H1 (cell line): ENCODE data around the gene POLR2F. TPM values are rescaled to one million over a fixed set of nuclear protein-coding genes. Genes with fewer than 3 reads are reported as not detected.

Experiments used
- CTCF ChIA-PET: fragments of 300-600 bp; sonication (Branson Sonifier 250); formaldehyde crosslinking; loops from one replicate; lab custom pipeline; 2021; ENCODE audit not compliant: partially characterized antibody; lab: Charles Lee
- POLR2A ChIA-PET: fragments of 300-600 bp; sonication (Branson Sonifier 250); formaldehyde crosslinking; loops from one replicate; lab custom pipeline; 2021; ENCODE audit warnings: inconsistent platforms; ENCODE audit not compliant: partially characterized antibody; lab: Charles Lee
- DNase-seq, 2 experiments: peaks; one replicate each; pipeline versions ENCODE4 v3.0.0 to v3.0.0-alpha.2; 2010 to 2022; ENCODE audit warnings: low spot score in 2 of 2, low read depth in 1 of 2, mixed read lengths in 1 of 2
- FAIRE-seq: peaks from 2 replicates; lab custom pipeline; 2011; peaks lifted over from hg19 to GRCh38; lab: Jason Lieb, UNC
- H2AFZ ChIP-seq: 2 replicates; pipeline ENCODE4 v1.8.1; 2012; ENCODE audit warnings: low read length, inconsistent platforms
- H2AK5ac ChIP-seq: 2 replicates; pipeline ENCODE4 v1.6.1; 2013; ENCODE audit warnings: low read depth, low read length
- H2BK120ac ChIP-seq: replicated peaks from 2 replicates; pipeline ENCODE3; 2013; ENCODE audit warnings: low read depth, low read length, inconsistent platforms
- H2BK12ac ChIP-seq: 2 replicates; pipeline ENCODE4 v1.6.1; 2013; ENCODE audit warnings: low read depth, low read length
- H2BK15ac ChIP-seq: 2 replicates; pipeline ENCODE4 v1.6.1; 2013; ENCODE audit warnings: low read length
- H2BK20ac ChIP-seq: 2 replicates; pipeline ENCODE4 v1.6.1; 2013; ENCODE audit warnings: low read length
- H2BK5ac ChIP-seq: 2 replicates; pipeline ENCODE4 v1.6.1; 2013; ENCODE audit warnings: low read depth, low read length
- H3K14ac ChIP-seq: 2 replicates; pipeline ENCODE4 v1.6.1; 2013; ENCODE audit warnings: inconsistent platforms; ENCODE audit not compliant: insufficient read length
- H3K18ac ChIP-seq: 2 replicates; pipeline ENCODE4 v1.6.1; 2013; ENCODE audit warnings: low read length; ENCODE audit errors: extremely low read depth
- H3K23ac ChIP-seq: 2 replicates; pipeline ENCODE4 v1.6.1; 2013; ENCODE audit warnings: inconsistent platforms; ENCODE audit not compliant: insufficient read length
- H3K23me2 ChIP-seq: 2 replicates; pipeline ENCODE4 v1.6.1; 2013; ENCODE audit warnings: low read depth, low read length
- H3K27ac ChIP-seq: 2 replicates; pipeline ENCODE4 v1.6.1; 2011; ENCODE audit warnings: low read depth, low read length, inconsistent platforms
- H3K27me3 ChIP-seq, 4 experiments: replicated peaks in 1 of 4; 1 replicate in 1 of 4; 2 replicates in 3 of 4; pipeline versions ENCODE4 v1.6.1 to v1.8.1; 2011 to 2013; ENCODE audit warnings: low read length in 3 of 4, mild to moderate bottlenecking in 3 of 4, inconsistent platforms in 2 of 4, mixed read lengths in 2 of 4, moderate library complexity in 1 of 4; ENCODE audit not compliant: control insufficient read depth in 3 of 4, insufficient read depth in 3 of 4; ENCODE audit errors: extremely low read depth in 1 of 4
- H3K36me3 ChIP-seq, 4 experiments: 2 replicates each; pipeline versions ENCODE4 v1.6.1 to v1.8.1; 2011 to 2013; ENCODE audit warnings: mild to moderate bottlenecking in 4 of 4, low read length in 3 of 4, moderate library complexity in 2 of 4, control low read depth in 1 of 4, inconsistent platforms in 1 of 4; ENCODE audit not compliant: insufficient read depth in 4 of 4, control insufficient read depth in 2 of 4
- H3K4ac ChIP-seq: replicated peaks from 2 replicates; pipeline ENCODE3; 2013; ENCODE audit warnings: low read length, low read depth, mixed read lengths, inconsistent platforms; ENCODE audit not compliant: insufficient read length
- H3K4me1 ChIP-seq, 4 experiments: replicated peaks in 1 of 4; 1 replicate in 1 of 4; 2 replicates in 3 of 4; pipeline versions ENCODE4 v1.6.1 to v1.8.1; 2011 to 2013; ENCODE audit warnings: low read length in 3 of 4, inconsistent platforms in 2 of 4, mixed read lengths in 1 of 4; ENCODE audit not compliant: insufficient read depth in 4 of 4, control insufficient read depth in 3 of 4
- H3K4me2 ChIP-seq, 2 experiments: 2 replicates each; pipeline versions ENCODE4 v1.6.1 to v1.8.1; 2011 to 2013; ENCODE audit warnings: low read depth in 2 of 2, low read length in 2 of 2, control low read depth in 1 of 2, inconsistent platforms in 1 of 2, mild to moderate bottlenecking in 1 of 2; ENCODE audit not compliant: insufficient read depth in 1 of 2
- H3K4me3 ChIP-seq, 4 experiments: fragments of 200-600, 300-600 bp in 1 of 4; sonication (generic), shearing (Covaris generic), sonication (Bioruptor Twin) in 1 of 4; 2 replicates each; pipeline versions ENCODE4 v1.5.1 to v1.8.1; 2011 to 2016; ENCODE audit warnings: low read length in 4 of 4, low read depth in 3 of 4, control low read depth in 2 of 4, inconsistent platforms in 2 of 4, mild to moderate bottlenecking in 2 of 4, mixed read lengths in 1 of 4, moderate library complexity in 1 of 4; ENCODE audit not compliant: insufficient read depth in 2 of 4; ENCODE audit errors: extremely low read depth in 1 of 4
- H3K56ac ChIP-seq: replicated peaks from 2 replicates; pipeline ENCODE3; 2013; ENCODE audit warnings: low read depth, mild to moderate bottlenecking, mixed read lengths, low read length, inconsistent platforms; ENCODE audit not compliant: insufficient read length
- H3K79me1 ChIP-seq: 2 replicates; pipeline ENCODE4 v1.6.1; 2013; ENCODE audit warnings: low read depth, low read length, control low read depth
- H3K79me2 ChIP-seq, 2 experiments: 2 replicates each; pipeline versions ENCODE4 v1.6.1 to v1.8.1; 2012 to 2013; ENCODE audit warnings: low read length in 2 of 2, mild to moderate bottlenecking in 2 of 2, inconsistent platforms in 1 of 2; ENCODE audit not compliant: insufficient read depth in 2 of 2, control insufficient read depth in 1 of 2
- H3K9ac ChIP-seq, 4 experiments: replicated peaks in 1 of 4; 1 replicate in 1 of 4; 2 replicates in 3 of 4; pipeline versions ENCODE4 v1.6.1 to v1.8.1; 2011 to 2013; ENCODE audit warnings: low read depth in 3 of 4, low read length in 3 of 4, control low read depth in 2 of 4, mild to moderate bottlenecking in 2 of 4, moderate library complexity in 2 of 4, inconsistent platforms in 1 of 4; ENCODE audit errors: extremely low read depth in 1 of 4
- H3K9me3 ChIP-seq, 2 experiments: 2 replicates each; pipeline versions ENCODE4 v1.6.1 to v1.8.1; 2012 to 2013; ENCODE audit warnings: mild to moderate bottlenecking in 2 of 2, moderate library complexity in 2 of 2, control low read depth in 1 of 2, inconsistent platforms in 1 of 2, low read depth in 1 of 2, low read length in 1 of 2, mixed read lengths in 1 of 2; ENCODE audit not compliant: insufficient read depth in 2 of 2
- H4K20me1 ChIP-seq, 2 experiments: replicated peaks in 1 of 2; 2 replicates each; pipeline versions ENCODE3 to v1.8.1; 2011 to 2013; ENCODE audit warnings: inconsistent platforms in 2 of 2, low read length in 2 of 2, mild to moderate bottlenecking in 1 of 2; ENCODE audit not compliant: insufficient read depth in 2 of 2, control insufficient read depth in 1 of 2
- H4K5ac ChIP-seq: 2 replicates; pipeline ENCODE4 v1.6.1; 2013; ENCODE audit warnings: low read length, low read depth, mixed read lengths, inconsistent platforms; ENCODE audit not compliant: insufficient read length
- H4K8ac ChIP-seq: 2 replicates; pipeline ENCODE4 v1.8.0; 2013; ENCODE audit warnings: mild to moderate bottlenecking, moderate library complexity, low read length, inconsistent platforms; ENCODE audit not compliant: insufficient read depth; ENCODE audit errors: extremely low read depth
- H4K91ac ChIP-seq: replicated peaks from 2 replicates; pipeline ENCODE3; 2013; ENCODE audit warnings: low read length, mixed read lengths, inconsistent platforms; ENCODE audit not compliant: insufficient read length
- BCL11A ChIP-seq, 2 experiments: IDR thresholded peaks; one replicate each; pipeline ENCODE4 v1.6.1; 2011; ENCODE audit warnings: low read depth in 2 of 2, low read length in 2 of 2, mild to moderate bottlenecking in 2 of 2
- PHF8 ChIP-seq: fragments of 200-600 bp; sonication (generic); conservative IDR thresholded peaks from 2 replicates; pipeline ENCODE4 v1.7.1; 2012; ENCODE audit warnings: low read depth, mild to moderate bottlenecking, inconsistent platforms, low read length, moderate library complexity
- WGBS, 2 experiments: shearing (Covaris generic) in 1 of 2; methylation state at CpG; one replicate each; pipeline versions ENCODE4 v1.1.6 to v1.1.7; 2013 to 2015; ENCODE audit warnings: low lambda C conversion rate in 2 of 2, mixed read lengths in 2 of 2, inconsistent platforms in 1 of 2, low coverage in 1 of 2, missing lambda C conversion rate in 1 of 2; ENCODE audit not compliant: insufficient replicate concordance in 2 of 2, insufficient coverage in 1 of 2, insufficient read length in 1 of 2; ENCODE audit errors: extremely low coverage in 1 of 2, missing lambda C conversion rate in 1 of 2; 5-methylcytosine and 5-hydroxymethylcytosine counted together
- polyA plus RNA-seq, 7 experiments: library from polyadenylated mRNA; depleted of rRNA in 3 of 7; stranded (reverse) in 5 of 7; unstranded in 2 of 7; fragments of >200 nt in 5 of 7; fragments of 200-250 nt in 2 of 7; gene quantifications; 1 replicate in 5 of 7; 2 replicates in 1 of 7; 4 replicates in 1 of 7; pipeline versions ENCODE4 v1.2.1 to v1.2.3, GENCODE V29; 2011 to 2013; ENCODE audit warnings: missing spikeins in 2 of 7, mixed read lengths in 2 of 7
- total RNA-seq: library from RNA; stranded (reverse); fragmentation: NEBNext Ultra II Directional; extraction: Animal tissue kit (Norgen Biotek cat#: 25700); gene quantifications from 2 replicates; pipeline ENCODE4 v1.2.1, GENCODE V29; 2021
- TF ChIP-seq, protein P1 (sequence below), 3 experiments: IDR thresholded peaks; 1 replicate in 2 of 3; 2 replicates in 1 of 3; pipeline versions ENCODE4 v1.5.1 to v1.6.1; 2011; ENCODE audit warnings: low read length in 3 of 3, mild to moderate bottlenecking in 3 of 3, inconsistent platforms in 2 of 3, low read depth in 1 of 3, moderate library complexity in 1 of 3; ENCODE audit not compliant: insufficient read depth in 1 of 3; ENCODE audit errors: control extremely low read depth in 1 of 3

The POLR2F gene
- total and polyA plus RNA-seq, 2 of the 8 experiments (the other 6 are each of a cell fraction or from before 2014, with no cell fraction given), result 150 to 176 TPM

DNA sequence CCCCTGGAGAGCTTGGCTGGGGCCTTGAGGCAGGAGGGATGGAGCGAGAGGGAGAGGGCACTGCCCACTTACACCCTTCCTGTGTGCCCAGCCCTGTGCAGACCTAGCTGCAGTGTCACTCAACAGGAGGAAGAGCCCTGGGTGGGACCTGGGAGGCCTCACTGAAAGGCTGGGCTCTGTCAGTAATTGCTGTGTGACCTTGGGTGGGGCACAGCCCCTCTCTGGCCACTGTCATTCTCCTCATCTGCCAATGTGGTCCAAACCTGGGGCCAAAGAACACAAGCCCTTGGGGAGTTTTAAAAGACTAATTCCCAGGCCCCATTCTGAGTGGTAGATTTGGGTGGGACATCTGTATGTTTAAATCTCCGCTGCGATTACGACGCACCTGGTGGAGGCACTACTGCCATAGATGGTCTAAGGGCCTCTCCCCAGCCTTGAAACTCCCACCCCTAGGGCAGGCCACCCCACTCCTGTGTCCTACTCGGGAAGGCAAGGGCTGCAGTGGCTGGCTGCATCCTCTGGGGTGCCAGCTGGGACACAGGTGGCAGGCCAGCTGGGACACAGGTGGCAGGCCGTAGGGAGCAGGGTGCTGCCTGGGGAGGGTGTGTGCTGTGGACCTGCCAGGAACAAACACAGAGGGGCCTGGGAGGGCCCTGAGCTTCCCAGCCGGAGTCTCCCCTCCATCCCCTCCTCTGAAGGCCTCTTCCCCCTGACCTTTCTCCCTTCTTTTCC is 43.2 kb downstream of the POLR2F start:
- Histone ChIP-seq H3K4me2 (no peak overlapping the region), H2BK12ac (no peak overlapping the region; the same call in 1 of the 2 replicates), H3K79me1 (no peaks in the 10 kb centered on the region), H2BK15ac (peak overlapping the region; percentile 81; the same call in 1 of the 2 replicates), H3K23me2 (no peaks in the 10 kb centered on the region), H3K4me1 (peaks cover 0 to 23% (median 8%) of the 10 kb centered on the region in 4 experiments; a peak in 5 of 7 replicates), H2AK5ac (no peak overlapping the region), H3K14ac (no peak overlapping the region), H2BK120ac (no peak overlapping the region), H3K79me2 (no peaks in the 10 kb centered on the region), H3K27me3 (no peaks in the 10 kb centered on the region; a peak in 1 of 7 replicates), H4K91ac (no peak overlapping the region), H4K5ac (no peak overlapping the region), H3K56ac (no peak overlapping the region), H3K23ac (no peak overlapping the region), H3K36me3 (no peaks in the 10 kb centered on the region), H3K4ac (no peak overlapping the region), H3K9ac (no peak overlapping the region), H2BK20ac (no peak overlapping the region), H2BK5ac (no peak overlapping the region; the same call in 1 of the 2 replicates), H3K18ac (no peak overlapping the region), H3K27ac (no peak overlapping the region), H4K8ac (no peak overlapping the region), H4K20me1 (no peaks in the 10 kb centered on the region), H3K4me3 (no peak overlapping the region), H2AFZ (no peak overlapping the region), H3K9me3 (no peaks in the 10 kb centered on the region)
- DNase-seq, result no peak
- 90% methylated on average over 8 of the region's 8 CpGs; no CpG with 5 or more reads in 1 of the 2 experiments for WGBS, 2 experiments
- no peak for FAIRE-seq
- no peak for TF ChIP-seq BCL11A (IDR thresholded peaks at IDR 0.05; ENCODE audit: low read depth in 2 of 2, low read length in 2 of 2)
- TF ChIP-seq PHF8, result no peak
- TF ChIP-seq, protein P1, sequence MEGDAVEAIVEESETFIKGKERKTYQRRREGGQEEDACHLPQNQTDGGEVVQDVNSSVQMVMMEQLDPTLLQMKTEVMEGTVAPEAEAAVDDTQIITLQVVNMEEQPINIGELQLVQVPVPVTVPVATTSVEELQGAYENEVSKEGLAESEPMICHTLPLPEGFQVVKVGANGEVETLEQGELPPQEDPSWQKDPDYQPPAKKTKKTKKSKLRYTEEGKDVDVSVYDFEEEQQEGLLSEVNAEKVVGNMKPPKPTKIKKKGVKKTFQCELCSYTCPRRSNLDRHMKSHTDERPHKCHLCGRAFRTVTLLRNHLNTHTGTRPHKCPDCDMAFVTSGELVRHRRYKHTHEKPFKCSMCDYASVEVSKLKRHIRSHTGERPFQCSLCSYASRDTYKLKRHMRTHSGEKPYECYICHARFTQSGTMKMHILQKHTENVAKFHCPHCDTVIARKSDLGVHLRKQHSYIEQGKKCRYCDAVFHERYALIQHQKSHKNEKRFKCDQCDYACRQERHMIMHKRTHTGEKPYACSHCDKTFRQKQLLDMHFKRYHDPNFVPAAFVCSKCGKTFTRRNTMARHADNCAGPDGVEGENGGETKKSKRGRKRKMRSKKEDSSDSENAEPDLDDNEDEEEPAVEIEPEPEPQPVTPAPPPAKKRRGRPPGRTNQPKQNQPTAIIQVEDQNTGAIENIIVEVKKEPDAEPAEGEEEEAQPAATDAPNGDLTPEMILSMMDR (IDR thresholded peaks at IDR 0.05; ENCODE audit: control extremely low read depth in 1 of 3, insufficient read depth in 1 of 3, low read depth in 1 of 3, low read length in 3 of 3), result peak in 1 of 3 experiments; percentile 6; a peak in 1 of 4 replicates
- CTCF ChIA-PET, result interaction anchor here (0.7 to 4.3 kb wide), 7 partner anchors 13 to 700 kb away, joined by 3 to 20 read pairs (median 4); partner anchors contain the start of gene SOX10
- POLR2A ChIA-PET, result interaction anchor here (1.5 to 2.7 kb wide), 2 partner anchors 10 to 12 kb away, joined by 6 to 8 read pairs; partner anchors contain the start of gene SOX10
